Activated gamma-delta T cell treated with anti-CD3 and anti-CD28 coated beads, Interleukin-2, amount 50 U/mL, for 16 hours (primary cell): ENCODE data around the gene FIGNL2.
"Not testable (repeated sequence)": the region's sequence is repeated elsewhere in the genome, so short reads cannot be mapped to it uniquely, and the experiment has no call there.

ENCODE experiments used
- DNase-seq: peaks from one replicate; pipeline ENCODE4 v3.0.0-alpha.2; 2020; ENCODE audit warnings: low read depth

FIGNL2 gene

DNA sequence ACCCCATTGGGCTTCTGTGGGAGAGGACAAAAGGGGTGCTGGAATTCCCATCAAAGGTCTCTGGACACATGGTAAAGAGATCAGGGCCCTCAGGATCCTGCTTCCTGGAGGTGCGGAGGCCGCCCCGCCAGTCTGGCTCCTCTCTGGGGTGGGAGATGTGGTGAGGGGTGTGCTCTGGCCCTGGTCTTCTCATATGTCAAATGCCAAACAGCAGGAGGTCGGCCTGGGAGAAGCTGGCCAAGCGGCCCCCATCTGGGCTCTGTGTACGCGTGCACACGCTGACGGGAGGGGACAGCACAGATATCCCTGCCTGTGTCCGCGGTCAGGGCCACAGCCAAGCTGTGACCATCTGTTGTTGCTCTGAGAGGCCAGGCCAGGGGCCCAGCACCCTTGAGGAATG is 14.1 kb downstream of the FIGNL2 start:
- DNase-seq, result no peak

- DNase-seq, result no peak
Observed at GRCh38 chr12:51833448-51834227, 14.9 kb downstream of the FIGNL2 start.

DNA sequence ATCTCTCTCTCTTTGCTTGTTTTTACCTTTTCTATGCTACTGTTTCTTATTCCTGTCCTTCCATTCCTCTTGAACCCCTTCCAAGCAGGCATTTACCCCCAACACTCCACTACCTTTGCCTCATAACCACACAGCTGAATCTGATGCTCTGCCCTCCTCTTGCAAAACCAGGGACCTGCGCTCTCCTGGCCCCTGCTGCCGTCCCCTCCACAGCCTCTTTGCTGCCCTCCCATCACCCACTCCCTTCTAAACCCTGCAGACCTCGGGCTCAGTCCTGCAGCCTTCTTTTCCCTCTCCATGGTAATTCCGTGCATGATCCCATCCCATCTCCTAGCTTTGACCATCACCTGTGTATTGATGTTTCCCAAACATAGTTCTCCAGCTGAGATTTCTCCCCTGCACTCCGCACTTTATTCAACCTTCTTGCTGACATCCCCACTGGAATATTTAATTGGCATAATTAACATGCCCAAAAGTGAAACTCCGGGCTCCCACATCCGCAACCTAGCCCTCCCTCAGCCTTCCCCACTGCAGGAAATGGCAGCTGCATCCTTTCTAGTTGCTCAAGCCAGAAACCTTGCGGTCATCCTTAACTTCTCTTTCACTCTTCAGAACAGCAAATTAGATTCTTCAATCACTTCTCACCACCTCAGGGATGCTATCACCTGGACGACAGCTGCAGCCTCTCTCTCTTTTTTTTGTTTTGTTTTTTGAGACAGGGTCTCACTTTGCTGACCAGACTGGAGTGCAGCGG is 16.0 kb downstream of the FIGNL2 start:
- DNase-seq, result no peak

DNA sequence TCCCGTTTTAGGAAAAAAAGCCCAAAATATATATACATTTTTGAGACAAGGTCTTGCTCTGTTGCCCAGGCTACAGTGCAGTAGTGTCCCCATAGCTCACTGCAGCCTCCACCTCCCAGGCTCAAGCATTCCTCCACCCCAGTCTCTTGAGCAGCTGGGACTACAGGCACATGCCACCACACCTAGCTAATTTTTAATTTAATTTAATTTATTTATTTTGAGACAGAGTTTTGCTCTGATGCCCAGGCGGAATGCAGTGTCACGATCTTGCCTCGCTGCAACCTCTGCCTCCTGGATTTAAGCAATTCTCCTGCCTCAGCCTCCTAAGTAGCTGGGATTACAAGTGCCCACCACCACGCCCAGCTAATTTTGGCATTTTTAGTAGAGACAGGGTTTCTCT is 16.7 kb downstream of the FIGNL2 start:
- not testable (repeated sequence) for DNase-seq

GRCh38 chr12:51829641-51830040 is 18.9 kb downstream of the FIGNL2 start:
- no peak for DNase-seq

DNA sequence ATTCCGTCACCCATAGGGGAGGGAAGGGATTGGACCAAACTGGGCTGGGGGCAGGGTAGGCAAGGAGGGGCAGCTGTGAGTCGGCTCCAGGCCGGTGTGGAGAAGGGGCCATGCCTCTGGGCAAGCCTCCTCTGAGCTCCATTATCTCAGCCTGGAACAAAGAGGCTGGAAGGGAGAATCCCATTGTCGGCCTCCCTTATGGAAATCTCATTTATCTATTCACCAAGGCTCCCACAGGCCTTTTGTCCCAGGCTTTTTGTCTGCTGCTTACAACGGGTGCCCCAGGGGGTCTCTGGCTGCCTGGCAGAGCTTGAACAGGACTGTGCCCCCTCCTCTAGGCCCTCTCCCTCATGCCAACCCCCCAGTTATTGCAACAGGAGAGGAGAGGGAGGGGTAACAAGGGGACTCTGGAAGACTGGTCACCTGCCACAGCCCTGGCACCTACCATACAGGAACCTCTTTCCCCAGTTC is 19.5 kb downstream of the FIGNL2 start:
- DNase-seq, result no peak

DNA sequence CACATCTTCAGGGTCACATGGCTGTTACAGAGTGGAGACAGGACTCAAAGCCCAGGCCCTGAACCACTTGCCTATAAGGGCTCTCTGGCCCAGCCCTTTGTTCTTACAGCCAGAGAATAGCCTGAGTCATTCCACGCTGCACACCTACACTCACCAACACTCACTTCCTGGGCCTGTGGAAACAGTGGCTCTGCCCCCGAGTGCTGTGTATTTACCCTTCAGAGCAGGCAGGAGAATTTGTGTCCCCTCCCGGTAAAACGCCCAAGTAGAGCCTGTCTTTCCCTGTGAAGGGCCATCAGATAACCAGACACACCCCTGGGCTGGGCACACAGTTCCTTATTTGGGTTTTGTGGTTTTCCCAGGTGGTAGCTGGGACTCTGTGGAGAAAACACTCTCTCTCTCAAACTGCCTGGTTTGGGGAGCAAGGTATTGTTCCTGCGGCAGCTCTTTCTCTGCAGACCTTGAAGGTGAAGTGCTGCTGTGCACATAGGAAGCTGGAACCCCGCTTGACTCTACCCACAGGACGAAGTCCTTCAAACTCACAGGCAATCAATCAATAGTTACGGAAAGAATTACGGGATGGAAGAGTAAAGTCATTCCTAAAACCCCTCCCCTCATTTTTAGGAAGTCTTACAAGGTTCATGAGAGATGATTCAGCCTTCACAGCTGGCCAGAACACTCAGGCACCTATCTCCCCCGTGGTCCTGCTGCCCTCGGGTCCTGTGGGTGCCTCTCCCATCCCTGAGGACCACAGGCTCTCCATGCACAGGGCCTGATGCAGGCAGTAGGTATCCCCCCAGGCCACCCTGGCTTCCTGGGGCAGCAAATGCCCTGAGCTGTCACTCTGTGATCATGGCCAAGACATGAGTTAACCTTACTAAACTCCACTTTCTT is 20.3 kb downstream of the FIGNL2 start:
- peak; percentile 23 for DNase-seq

GRCh38 chr12:51826881-51827280 is 21.6 kb downstream of the FIGNL2 start:
- DNase-seq, result no peak

GRCh38 chr12:51825216-51825615 is 23.3 kb downstream of the FIGNL2 start:
- no peak for DNase-seq

DNA sequence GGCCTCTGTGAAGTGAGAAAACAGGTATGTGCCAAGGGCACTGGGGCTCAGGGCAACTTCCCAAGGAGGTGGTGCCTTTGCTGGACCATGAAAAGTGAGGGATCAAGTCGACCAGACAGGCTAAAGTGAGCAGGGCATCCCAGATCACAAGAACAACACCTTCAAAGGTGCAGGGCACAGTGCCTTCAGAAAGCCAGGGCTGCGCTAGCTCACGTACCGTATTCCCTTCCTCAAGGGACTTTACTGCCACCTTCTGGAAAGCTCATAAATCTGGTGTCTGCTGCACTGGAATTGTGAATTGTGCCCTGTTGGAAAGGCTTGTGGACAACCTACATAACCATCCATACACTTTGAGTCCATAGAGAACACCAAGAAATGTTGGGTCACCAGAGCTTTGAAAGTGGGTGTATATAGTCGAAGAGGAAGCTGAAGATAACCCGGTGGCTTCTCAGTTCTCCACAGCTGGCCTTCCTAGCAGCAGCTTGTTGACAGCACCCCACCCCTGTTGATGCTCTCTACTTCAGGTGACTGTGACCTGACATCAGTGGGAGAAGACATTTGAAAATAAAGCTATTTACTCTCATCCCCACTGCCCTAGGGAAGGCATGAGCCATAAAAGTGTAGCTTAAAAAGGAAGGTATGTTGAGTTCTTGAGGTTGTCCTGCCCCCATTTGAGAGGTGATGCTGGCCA is 24.5 kb downstream of the FIGNL2 start:
- no peak for DNase-seq

GRCh38 chr12:51822956-51823355 is 25.6 kb downstream of the FIGNL2 start:
- DNase-seq, result no peak

GRCh38 chr12:51822261-51822616 is 26.3 kb downstream of the FIGNL2 start:
- no peak for DNase-seq

DNA sequence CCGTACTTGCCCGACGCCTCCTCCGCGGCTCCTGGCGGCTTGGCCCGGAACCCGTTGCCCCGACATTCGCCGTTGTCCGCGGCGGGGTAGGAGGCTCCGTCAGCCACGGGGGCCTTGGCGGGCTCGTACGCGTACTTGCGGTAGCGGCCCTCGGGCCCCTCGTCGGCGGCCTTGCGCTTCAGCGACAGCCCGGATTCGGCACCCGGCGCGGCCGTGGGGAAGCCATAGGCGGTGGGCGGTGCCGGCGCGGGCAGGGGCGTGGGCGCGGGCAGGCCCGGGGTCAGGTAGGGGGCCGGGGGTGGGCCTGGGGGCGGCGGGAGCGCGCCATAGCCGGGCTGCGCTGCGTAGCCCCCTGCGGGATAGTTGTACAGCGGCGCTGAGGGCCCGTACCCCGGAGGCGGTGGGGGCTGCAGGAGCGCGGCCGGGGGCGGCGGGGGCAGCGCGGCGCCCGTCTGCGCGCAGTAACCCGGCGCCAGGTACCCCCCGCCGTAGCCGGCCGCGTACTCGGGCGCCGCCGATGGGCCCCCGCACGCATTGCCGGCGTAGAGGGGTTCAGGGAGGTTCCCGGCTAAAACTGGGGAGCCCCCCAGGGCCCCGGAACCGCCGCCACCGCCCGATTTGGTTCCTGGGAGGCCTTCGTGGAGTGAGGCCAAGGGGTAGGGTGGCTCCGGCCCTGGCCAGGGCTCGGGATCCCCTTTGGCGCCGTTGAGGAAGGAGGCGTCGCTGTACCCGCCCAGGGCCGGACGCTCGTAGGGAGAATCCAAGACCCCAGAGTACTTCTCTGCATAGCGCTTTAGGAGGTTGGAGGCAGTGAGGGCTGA is 26.9 kb downstream of the FIGNL2 start:
- no peak for DNase-seq

DNA sequence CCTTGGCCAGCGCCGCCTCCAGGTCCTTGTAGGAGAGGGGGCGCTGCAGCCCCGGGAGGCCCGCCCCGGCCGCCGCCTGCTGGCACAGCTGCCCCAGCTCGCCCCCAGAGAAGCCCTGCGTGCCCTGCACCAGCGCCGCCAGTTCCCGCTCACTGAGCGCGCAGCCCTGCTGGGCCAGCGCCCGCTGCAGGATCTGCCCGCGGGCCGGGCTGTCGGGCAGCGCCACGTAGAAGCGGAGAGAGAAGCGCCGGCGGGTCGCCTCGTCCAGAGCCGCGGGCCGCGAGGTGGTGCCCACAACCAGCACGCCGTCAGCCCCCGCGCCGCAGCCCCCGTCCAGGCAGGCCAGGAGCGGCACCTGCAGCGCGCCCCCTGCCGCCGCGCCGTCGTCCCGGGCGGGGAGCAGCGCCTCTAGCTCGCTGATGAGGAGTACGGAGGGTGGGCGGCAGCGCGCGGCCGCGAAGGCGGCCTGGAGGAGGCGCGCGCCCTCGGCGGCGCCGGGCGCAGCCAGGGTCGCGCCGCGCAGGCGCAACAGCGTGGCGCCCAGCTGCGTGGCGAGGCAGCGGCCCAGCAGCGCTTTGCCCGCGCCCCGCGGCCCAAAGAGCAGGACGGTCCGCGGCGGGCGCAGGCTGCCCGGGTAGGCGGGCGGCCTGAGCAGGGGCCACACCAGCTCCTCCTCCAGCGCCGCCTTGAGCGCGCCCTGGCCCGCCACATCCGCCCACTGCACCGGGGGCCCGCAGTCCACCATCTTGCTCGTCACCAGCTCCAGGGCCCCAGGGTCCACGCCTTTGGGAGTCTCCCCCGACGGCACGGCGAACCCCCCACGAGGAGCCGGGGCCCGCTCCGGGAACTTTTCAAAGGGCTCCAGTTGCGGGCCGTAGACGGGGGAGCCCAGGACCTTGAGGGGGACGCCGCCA is 27.7 kb downstream of the FIGNL2 start:
- DNase-seq, result peak; percentile 73

DNA sequence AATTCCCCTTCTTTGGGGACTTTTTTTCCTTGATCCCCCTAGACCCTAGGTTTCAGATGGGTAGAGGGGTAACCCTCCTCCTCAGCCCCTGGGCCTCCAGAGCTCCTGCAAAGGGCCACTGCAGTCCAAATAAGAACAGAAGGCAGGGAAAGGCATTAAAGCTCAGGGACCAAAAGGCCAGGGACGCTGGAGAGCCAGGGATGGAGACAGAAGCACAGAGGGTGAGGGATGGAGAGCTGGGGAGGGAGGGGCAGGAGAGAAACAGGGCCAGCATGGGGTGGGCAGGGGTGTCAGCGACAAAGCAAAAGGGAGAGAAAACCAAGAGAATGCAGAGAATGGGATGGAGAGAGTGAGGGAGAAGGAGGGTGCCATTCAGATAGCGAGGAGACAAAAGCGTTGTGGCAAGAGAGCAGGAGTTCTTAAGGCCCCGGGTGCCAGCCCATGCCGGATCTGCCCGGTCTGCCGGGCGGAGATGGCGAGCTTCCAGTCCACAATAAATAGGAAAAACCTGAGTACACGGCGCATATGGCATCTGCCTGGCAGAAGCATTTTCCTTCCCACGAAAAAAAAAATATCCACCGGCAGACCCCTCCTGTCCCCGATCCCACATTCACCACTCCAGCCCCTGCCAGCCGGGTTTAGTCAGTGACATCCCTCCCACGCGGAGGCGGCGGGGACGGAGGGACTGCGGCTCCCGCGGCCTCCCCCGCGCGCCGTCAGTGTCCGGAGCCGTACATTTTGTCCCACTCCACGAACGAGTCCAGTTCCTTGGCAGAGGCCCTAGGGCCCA is 28.6 kb downstream of the FIGNL2 start:
- DNase-seq, result no peak

DNA sequence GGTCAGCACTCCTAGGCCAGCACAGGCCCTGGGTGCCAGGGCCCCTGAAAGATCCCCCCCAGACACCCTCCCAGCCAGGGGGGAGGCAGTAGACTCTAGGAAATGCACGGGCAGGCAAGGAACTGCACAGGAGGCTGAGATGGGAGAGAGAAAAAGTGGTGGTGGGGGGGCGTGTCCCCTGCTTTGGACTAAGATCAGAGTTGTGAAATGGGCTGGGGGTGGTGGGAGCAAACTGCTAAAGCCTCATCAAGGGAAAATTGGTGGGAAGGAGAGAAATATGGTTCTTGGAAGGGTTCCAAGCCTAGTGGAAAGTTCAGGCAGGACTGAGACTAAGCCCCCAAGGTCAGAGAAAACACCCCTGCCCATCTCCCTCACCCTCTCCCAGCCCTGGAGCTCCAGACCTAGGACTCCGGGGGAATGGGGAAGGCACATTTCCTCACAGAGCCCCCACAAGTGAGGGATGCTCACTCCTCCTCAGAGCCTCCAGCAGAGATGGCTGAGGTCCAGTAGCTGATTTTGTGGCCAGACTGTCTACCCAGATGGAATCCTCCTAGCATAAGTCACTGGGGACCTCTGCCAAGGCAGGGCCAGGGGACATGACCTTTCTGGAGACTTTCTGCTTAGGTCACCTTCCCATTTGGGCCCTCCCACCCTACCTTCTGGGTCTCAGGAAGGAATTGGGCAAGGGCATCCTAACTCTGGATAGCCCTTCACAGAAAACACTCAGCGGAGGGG is 29.8 kb downstream of the FIGNL2 start:
- no peak for DNase-seq

GRCh38 chr12:51818086-51818485 is 30.4 kb downstream of the FIGNL2 start:
- no peak for DNase-seq
